Measurements from ENCODE around the gene TRPM5. TPM values are rescaled to one million over a fixed set of nuclear protein-coding genes. Genes with fewer than 3 reads are reported as not detected.

The TRPM5 gene
- total RNA-seq, 1 donor from 2014 or later, result 0.09 TPM

DNA sequence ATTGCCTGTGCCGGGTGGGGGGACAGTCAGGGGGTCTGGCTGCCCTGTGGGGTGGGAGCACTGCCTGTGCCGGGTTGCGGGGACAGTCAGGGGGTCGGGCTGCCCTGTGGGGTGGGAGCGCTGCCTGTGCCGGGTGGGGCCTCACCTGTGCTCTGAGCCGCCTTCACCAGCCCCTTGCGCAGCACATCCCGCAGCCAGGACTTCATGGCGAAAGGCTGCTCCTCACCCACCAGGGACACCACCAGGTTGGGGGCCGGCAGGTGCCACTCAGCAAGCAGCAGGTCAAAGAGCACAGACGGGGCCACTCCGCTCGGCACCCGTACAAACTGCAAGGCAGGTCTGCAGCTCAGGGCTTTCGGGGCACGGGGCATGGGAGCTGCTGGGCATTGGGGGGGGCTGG lies 22.3 kb downstream of the TRPM5 start:
- Mint-ChIP-seq H3K27me3 (ENCODE audit: low read depth) (no peaks in the 10 kb centered on the region), H3K4me3 (no peak overlapping the region), H3K36me3 (ENCODE audit: low read depth) (no peaks in the 10 kb centered on the region)

DNA sequence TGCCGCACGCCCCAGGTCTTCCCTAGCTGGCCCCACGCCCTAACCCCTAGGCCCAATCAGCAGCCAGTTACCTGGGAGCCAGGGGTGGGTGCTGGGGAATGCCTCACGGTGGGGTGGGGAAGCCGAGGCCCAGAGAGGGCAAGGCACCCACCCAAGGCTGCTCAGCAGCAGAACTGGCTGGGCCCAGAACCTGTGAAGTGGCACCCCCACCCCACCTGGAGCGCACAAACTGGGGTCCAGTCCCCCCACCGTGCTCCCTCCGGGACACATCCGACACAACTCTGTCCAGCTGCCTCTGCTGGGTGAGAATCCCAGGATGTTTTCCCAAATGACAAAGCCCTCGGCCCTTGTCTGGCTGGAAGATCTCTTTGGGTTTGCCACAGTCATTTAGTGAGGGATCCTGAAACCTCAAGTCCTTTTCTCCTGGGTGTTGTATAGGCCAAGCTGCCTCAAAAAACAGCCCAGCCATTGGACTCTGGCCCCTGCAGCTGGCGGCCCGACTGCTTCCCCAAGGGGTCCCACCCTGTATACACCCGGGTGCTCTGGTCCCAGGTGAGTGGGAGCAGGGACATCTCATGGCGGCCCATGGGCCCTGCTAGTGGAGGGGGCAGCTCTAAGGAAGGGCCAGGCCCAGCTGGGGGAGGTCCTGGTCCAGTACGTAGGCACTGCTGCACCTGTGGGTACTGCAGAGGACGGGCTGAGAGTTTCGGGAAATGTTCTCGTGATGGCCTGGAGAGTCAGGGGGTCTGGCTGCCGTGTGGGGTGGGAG lies 22.9 kb downstream of the TRPM5 start:
- Mint-ChIP-seq H3K4me3 (no peak overlapping the region), H3K4me1 (no peaks in the 10 kb centered on the region), H3K27ac (ENCODE audit: unreplicated experiment) (no peak overlapping the region), H3K36me3 (ENCODE audit: low read depth) (no peaks in the 10 kb centered on the region), H3K27me3 (ENCODE audit: low read depth) (no peaks in the 10 kb centered on the region), H3K9me3 (no peaks in the 10 kb centered on the region)
- DNase-seq (ENCODE audit: low read depth, low spot score), result no peak
- TF ChIP-seq, protein P1, sequence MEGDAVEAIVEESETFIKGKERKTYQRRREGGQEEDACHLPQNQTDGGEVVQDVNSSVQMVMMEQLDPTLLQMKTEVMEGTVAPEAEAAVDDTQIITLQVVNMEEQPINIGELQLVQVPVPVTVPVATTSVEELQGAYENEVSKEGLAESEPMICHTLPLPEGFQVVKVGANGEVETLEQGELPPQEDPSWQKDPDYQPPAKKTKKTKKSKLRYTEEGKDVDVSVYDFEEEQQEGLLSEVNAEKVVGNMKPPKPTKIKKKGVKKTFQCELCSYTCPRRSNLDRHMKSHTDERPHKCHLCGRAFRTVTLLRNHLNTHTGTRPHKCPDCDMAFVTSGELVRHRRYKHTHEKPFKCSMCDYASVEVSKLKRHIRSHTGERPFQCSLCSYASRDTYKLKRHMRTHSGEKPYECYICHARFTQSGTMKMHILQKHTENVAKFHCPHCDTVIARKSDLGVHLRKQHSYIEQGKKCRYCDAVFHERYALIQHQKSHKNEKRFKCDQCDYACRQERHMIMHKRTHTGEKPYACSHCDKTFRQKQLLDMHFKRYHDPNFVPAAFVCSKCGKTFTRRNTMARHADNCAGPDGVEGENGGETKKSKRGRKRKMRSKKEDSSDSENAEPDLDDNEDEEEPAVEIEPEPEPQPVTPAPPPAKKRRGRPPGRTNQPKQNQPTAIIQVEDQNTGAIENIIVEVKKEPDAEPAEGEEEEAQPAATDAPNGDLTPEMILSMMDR (conservative IDR thresholded peaks at IDR 0.05), result no peak

More for the DNA sequence above, 22.3 kb downstream of the TRPM5 start:
- Mint-ChIP-seq H3K9me3 (no peaks in the 10 kb centered on the region), H3K27ac (ENCODE audit: unreplicated experiment) (no peak overlapping the region), H3K4me1 (no peaks in the 10 kb centered on the region)
- DNase-seq (ENCODE audit: low read depth, low spot score), result no peak
- TF ChIP-seq, protein P1 (conservative IDR thresholded peaks at IDR 0.05), result no peak

GRCh38 chr11:2420502-2421225 lies 23.6 kb downstream of the TRPM5 start:
- Mint-ChIP-seq H3K27me3 (ENCODE audit: low read depth) (no peaks in the 10 kb centered on the region), H3K27ac (ENCODE audit: unreplicated experiment) (no peak overlapping the region), H3K36me3 (ENCODE audit: low read depth) (no peaks in the 10 kb centered on the region), H3K4me1 (no peaks in the 10 kb centered on the region), H3K4me3 (no peak overlapping the region), H3K9me3 (no peaks in the 10 kb centered on the region)
- TF ChIP-seq, protein P1 (conservative IDR thresholded peaks at IDR 0.05), result peak; percentile 93
- DNase-seq (ENCODE audit: low read depth, low spot score), result peak; percentile 75

DNA sequence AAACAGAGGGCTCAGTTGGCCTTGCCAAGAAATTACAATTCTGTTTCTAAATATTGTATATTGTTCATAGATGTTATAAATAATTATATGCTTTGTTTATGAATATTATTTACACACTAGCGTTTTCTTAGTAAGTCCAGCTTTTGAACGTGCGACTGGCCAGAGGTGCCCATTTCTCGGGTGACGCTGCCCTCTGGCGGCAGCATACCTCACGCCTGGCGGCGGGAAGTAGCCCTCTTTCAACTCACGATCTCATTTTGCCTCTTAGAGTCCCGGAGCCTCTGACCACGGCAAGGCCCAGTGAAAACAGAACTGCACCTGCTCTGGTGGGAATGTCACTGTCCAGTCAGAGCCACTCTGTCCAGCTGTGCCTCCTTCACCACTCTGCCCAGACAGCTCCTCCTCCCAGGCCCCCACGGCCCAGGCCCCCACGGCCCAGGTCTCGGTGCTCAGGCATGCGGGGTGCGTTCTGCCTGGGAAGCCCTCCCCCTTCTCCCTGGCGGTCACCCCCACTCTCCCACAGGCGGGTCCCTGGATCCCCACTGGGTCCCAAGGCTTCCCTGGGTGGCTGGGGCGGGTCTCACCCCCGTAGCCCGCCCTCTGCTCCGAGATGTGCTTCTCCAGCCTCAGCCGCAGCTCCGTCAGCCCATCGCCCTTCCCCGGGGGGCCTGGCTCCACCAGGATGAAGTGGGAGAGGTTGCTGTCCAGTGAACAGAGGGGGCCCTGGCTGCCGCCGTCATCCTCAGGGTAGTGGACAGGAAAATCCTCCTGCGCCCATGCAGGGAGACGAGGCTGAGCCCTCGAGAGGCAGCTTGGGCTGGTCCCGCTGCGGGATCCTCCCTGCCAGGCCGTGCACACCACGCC lies 24.4 kb downstream of the TRPM5 start:
- peak; percentile 81 for DNase-seq (ENCODE audit: low read depth, low spot score)
- no peak overlapping the region for H3K27ac Mint-ChIP-seq (ENCODE audit: unreplicated experiment)
- no peaks in the 10 kb centered on the region for H3K27me3 Mint-ChIP-seq (ENCODE audit: low read depth)
- TF ChIP-seq, protein P1 (conservative IDR thresholded peaks at IDR 0.05), result peak; percentile 88
- no peaks in the 10 kb centered on the region for H3K9me3 Mint-ChIP-seq
- H3K4me3 Mint-ChIP-seq, result no peak overlapping the region
- H3K4me1 Mint-ChIP-seq, result no peaks in the 10 kb centered on the region
- H3K36me3 Mint-ChIP-seq (ENCODE audit: low read depth), result no peaks in the 10 kb centered on the region

DNA sequence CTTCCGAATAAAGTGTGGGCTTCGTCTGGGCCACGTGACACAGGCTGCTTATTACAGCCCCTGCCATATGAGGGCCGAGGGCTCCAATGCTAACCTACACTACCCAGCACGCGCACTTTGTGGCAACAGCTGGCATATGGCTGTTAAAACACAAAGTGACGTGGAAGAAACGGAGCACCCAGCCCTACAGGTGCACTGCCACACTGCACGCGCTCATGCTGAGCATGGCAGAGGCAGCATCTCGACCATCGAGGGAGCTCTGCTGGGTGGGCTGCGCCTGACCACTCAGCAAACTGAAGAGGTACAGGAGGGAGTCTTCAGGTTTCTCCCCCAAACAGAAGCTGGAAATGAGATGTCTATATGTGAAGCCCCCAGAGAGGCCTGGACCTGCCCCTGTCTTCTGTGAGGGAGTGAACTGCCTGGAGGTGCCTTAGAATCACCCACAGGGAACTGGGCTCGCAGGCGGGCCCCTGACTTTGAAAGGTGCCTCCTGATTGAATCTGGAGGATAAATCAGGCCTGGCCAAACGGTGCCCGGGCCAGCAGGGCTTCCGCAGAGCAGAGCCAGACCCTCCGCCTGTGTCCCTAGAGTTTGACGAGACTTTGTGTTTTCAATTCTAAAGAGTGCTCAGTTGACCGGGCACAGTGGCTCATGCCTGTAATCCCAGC lies 25.5 kb downstream of the TRPM5 start:
- no peaks in the 10 kb centered on the region for H3K27me3 Mint-ChIP-seq (ENCODE audit: low read depth)
- H3K4me3 Mint-ChIP-seq, result no peak overlapping the region
- no peak overlapping the region for H3K27ac Mint-ChIP-seq (ENCODE audit: unreplicated experiment)

More for the DNA sequence above, 25.5 kb downstream of the TRPM5 start:
- H3K4me1 Mint-ChIP-seq, result no peaks in the 10 kb centered on the region
- DNase-seq (ENCODE audit: low read depth, low spot score), result no peak
- TF ChIP-seq, protein P1 (conservative IDR thresholded peaks at IDR 0.05), result no peak
- H3K36me3 Mint-ChIP-seq (ENCODE audit: low read depth), result no peaks in the 10 kb centered on the region
- H3K9me3 Mint-ChIP-seq, result no peaks in the 10 kb centered on the region

Data from neural crest cell (in vitro differentiated cells).